Gastroesophageal sphincter (tissue), 4 donors: ENCODE data around the gene ORC3. TPM values are rescaled to one million over a fixed set of nuclear protein-coding genes. Genes with fewer than 3 reads are reported as not detected.

Experiments
- ATAC-seq: fragments of 150-250 bp; one replicate; pipeline ENCODE4 v1.9.1; 2016; ENCODE audit warnings: mild to moderate bottlenecking, moderate library complexity
- H3K27ac ChIP-seq, 4 donors: fragments of 200-600 bp; sonication (generic) in 3 of 4; 1 replicate in 3 of 4; 2 replicates in 1 of 4; pipeline ENCODE4 v1.5.1; 2016 to 2019
- H3K27me3 ChIP-seq: fragments of 200-600 bp; sonication (generic); one replicate; pipeline ENCODE4 v1.5.1; 2019
- H3K36me3 ChIP-seq, 2 donors: fragments of 200-600 bp; sonication (generic); one replicate each; pipeline ENCODE4 v1.5.1; 2019; ENCODE audit warnings: control low read depth in 1 of 2
- H3K4me1 ChIP-seq, 3 donors: fragments of 200-600 bp; sonication (generic); 1 replicate in 2 of 3; 2 replicates in 1 of 3; pipeline ENCODE4 v1.5.1; 2016 to 2019; ENCODE audit warnings: control low read depth in 2 of 3
- H3K4me3 ChIP-seq, 2 donors: fragments of 200-600 bp; sonication (generic); one replicate each; pipeline ENCODE4 v1.5.1; 2019; ENCODE audit warnings: mild to moderate bottlenecking in 1 of 2, moderate library complexity in 1 of 2
- H3K9me3 ChIP-seq, 3 donors: fragments of 200-600 bp; sonication (generic); one replicate each; pipeline ENCODE4 v1.5.1; 2017 to 2019; ENCODE audit warnings: control low read depth in 2 of 3
- EP300 ChIP-seq: sonication (generic); formaldehyde crosslinking; IDR thresholded peaks from one replicate; pipeline ENCODE4 v1.6.1; 2017; ENCODE audit warnings: antibody characterized with exemption, mild to moderate bottlenecking
- POLR2A ChIP-seq, 2 donors: fragments of 450-650 bp; IDR thresholded peaks; one replicate each; pipeline ENCODE4 v1.6.1; 2017; ENCODE audit warnings: antibody characterized with exemption in 2 of 2, mild to moderate bottlenecking in 2 of 2, moderate library complexity in 1 of 2
- POLR2AphosphoS5 ChIP-seq: sonication (generic); formaldehyde crosslinking; IDR thresholded peaks from one replicate; pipeline ENCODE4 v1.6.1; 2017; ENCODE audit warnings: antibody characterized with exemption
- WGBS, 2 donors: methylation state at CpG; one replicate each; pipeline ENCODE4 v1.1.5; 2018; ENCODE audit warnings: low coverage in 1 of 2; 5-methylcytosine and 5-hydroxymethylcytosine counted together
- total RNA-seq, 4 donors: library from RNA; depleted of rRNA; stranded (reverse); fragments of >200 nt; gene quantifications; one replicate each; pipeline ENCODE4 v1.1.0, GENCODE V29; 2016
- TF ChIP-seq, protein P1 (sequence below), 4 experiments: fragments of 200-600 bp in 2 of 4; fragments of 450-650 bp in 2 of 4; sonication (generic) in 1 of 4; IDR thresholded peaks; one replicate each; pipeline ENCODE4 v1.5.1; 2017 to 2019; ENCODE audit warnings: antibody characterized with exemption in 4 of 4, mild to moderate bottlenecking in 2 of 4, moderate library complexity in 2 of 4

Gene ORC3
- total RNA-seq, 4 donors from 2014 or later, result 11.3 to 24.3 (median 14.1) TPM

DNA sequence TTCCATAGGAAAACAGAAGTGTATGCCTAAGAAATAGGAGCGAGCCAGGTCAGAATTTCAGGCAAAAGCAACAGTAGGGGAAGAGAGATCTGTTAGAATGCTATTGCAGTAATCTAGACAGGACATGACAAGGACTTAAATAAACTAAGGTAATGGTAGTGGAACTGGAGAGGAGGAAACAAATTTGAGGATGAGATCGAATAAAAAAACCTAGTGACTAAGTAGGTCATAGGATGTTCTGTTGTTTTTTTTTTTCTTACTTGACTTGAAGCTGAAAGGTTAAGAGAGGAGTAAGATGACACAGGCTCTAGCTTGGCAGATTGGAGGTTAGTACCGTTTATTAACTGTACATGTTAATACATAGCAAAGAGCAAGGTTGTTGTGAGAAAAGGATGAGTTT, 28.6 kb downstream of the ORC3 start:
- Histone ChIP-seq H3K4me1 (no peaks in the 10 kb centered on the region), H3K27me3 (no peaks in the 10 kb centered on the region), H3K36me3 (peaks cover 0 to 62% of the 10 kb centered on the region in 2 donors), H3K4me3 (no peak overlapping the region), H3K27ac (no peak overlapping the region), H3K9me3 (no peaks in the 10 kb centered on the region)
- ATAC-seq, result no peak
- 86 to 92% methylated on average over 3 of the region's 3 CpGs for WGBS, 2 donors
- TF ChIP-seq EP300 (no peak), POLR2A (IDR thresholded peaks at IDR 0.05) (no peak), POLR2AphosphoS5 (no peak)
- TF ChIP-seq, protein P1, sequence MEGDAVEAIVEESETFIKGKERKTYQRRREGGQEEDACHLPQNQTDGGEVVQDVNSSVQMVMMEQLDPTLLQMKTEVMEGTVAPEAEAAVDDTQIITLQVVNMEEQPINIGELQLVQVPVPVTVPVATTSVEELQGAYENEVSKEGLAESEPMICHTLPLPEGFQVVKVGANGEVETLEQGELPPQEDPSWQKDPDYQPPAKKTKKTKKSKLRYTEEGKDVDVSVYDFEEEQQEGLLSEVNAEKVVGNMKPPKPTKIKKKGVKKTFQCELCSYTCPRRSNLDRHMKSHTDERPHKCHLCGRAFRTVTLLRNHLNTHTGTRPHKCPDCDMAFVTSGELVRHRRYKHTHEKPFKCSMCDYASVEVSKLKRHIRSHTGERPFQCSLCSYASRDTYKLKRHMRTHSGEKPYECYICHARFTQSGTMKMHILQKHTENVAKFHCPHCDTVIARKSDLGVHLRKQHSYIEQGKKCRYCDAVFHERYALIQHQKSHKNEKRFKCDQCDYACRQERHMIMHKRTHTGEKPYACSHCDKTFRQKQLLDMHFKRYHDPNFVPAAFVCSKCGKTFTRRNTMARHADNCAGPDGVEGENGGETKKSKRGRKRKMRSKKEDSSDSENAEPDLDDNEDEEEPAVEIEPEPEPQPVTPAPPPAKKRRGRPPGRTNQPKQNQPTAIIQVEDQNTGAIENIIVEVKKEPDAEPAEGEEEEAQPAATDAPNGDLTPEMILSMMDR (IDR thresholded peaks at IDR 0.05), result no peak

DNA sequence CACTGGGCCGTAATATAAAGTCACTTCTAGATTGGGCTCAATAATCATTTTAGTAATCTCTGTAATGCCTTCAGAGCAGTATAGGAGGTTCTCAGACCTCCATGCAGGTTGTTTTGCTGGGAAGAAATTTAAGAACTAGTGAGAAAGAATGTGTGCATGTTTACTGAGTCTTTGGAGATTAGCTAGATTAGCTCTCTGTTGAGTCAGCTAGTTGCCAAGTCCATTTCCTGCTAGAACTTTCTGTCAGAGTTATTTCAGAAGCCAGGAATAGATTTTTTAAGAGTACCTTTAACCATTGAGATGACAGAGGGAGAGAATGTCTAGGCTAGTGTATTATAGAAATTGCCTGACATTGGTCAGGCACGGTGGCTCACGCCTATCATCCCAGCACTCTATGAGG, 33.3 kb downstream of the ORC3 start:
- TF ChIP-seq, protein P1 (IDR thresholded peaks at IDR 0.05), result no peak
- TF ChIP-seq EP300, result no peak
- TF ChIP-seq POLR2AphosphoS5, result no peak
- TF ChIP-seq POLR2A (IDR thresholded peaks at IDR 0.05), result no peak
- H3K36me3 ChIP-seq, result peaks cover 0 to 57% of the 10 kb centered on the region in 2 donors
- H3K9me3 ChIP-seq, result no peaks in the 10 kb centered on the region
- H3K4me1 ChIP-seq, result no peaks in the 10 kb centered on the region
- H3K4me3 ChIP-seq, result no peak overlapping the region
- no peaks in the 10 kb centered on the region for H3K27me3 ChIP-seq
- 84 to 95% methylated on average over 3 of the region's 3 CpGs for WGBS, 2 donors
- no peak overlapping the region for H3K27ac ChIP-seq
- ATAC-seq, result no peak

DNA sequence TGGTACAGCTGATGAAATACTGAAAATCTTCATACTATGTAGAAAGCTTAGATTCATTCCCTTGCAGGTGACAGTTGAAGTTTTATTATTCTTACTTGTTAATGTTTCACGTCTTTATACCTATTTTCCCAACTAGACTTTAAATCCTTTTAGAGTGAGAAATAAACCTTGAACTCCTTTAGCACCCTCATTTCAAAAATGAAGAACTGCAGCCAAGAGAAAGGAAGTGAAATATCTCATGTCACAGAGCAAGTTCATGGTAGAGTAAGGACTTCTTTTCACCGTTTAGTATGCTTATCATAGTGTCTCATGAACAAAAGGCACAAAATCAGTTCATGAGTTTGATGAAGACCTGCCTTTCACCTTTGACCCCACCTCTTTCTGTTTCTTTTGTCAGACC, 38.5 kb downstream of the ORC3 start:
- Histone ChIP-seq H3K4me3 (no peak overlapping the region), H3K4me1 (no peaks in the 10 kb centered on the region), H3K9me3 (no peaks in the 10 kb centered on the region), H3K27ac (no peak overlapping the region), H3K27me3 (no peaks in the 10 kb centered on the region), H3K36me3 (peaks cover 0 to 72% of the 10 kb centered on the region in 2 donors)
- 70 to 74% methylated on average over 2 of the region's 2 CpGs for WGBS, 2 donors
- no peak for TF ChIP-seq EP300
- TF ChIP-seq POLR2A (IDR thresholded peaks at IDR 0.05), result no peak
- TF ChIP-seq, protein P1 (IDR thresholded peaks at IDR 0.05), result no peak
- ATAC-seq, result no peak

GRCh38 chr6:87628881-87629280, 38.9 kb downstream of the ORC3 start:
- no peaks in the 10 kb centered on the region for H3K27me3 ChIP-seq
- H3K36me3 ChIP-seq, result peaks cover 0 to 68% of the 10 kb centered on the region in 2 donors
- H3K4me1 ChIP-seq, result no peaks in the 10 kb centered on the region
- TF ChIP-seq, protein P1 (IDR thresholded peaks at IDR 0.05), result no peak
- TF ChIP-seq POLR2AphosphoS5 (no peak), POLR2A (IDR thresholded peaks at IDR 0.05) (no peak), EP300 (no peak)
- no peak overlapping the region for H3K4me3 ChIP-seq
- no peak for ATAC-seq
- H3K27ac ChIP-seq, result no peak overlapping the region
- no peaks in the 10 kb centered on the region for H3K9me3 ChIP-seq

GRCh38 chr6:87630746-87631145, 40.8 kb downstream of the ORC3 start:
- H3K27ac ChIP-seq, result no peak overlapping the region
- no peak overlapping the region for H3K4me3 ChIP-seq
- ATAC-seq, result no peak
- 90 to 100% methylated on average over 1 of the region's 1 CpG for WGBS, 2 donors
- TF ChIP-seq POLR2AphosphoS5 (no peak), EP300 (no peak), POLR2A (IDR thresholded peaks at IDR 0.05) (no peak)
- TF ChIP-seq, protein P1 (IDR thresholded peaks at IDR 0.05), result no peak
- H3K9me3 ChIP-seq, result no peaks in the 10 kb centered on the region
- H3K27me3 ChIP-seq, result no peaks in the 10 kb centered on the region
- peaks cover 0 to 71% of the 10 kb centered on the region in 2 donors for H3K36me3 ChIP-seq
- no peaks in the 10 kb centered on the region for H3K4me1 ChIP-seq
